ELR (cell line): ENCODE results near the gene CDK5RAP2.
"Not testable (repeated sequence)": the region's sequence is repeated elsewhere in the genome, so short reads cannot be mapped to it uniquely, and the experiment has no call there.

Experiments used
- DNase-seq: peaks from one replicate; pipeline ENCODE4 v3.0.0-alpha.2; 2015; ENCODE audit warnings: low read depth

CDK5RAP2 gene

DNA sequence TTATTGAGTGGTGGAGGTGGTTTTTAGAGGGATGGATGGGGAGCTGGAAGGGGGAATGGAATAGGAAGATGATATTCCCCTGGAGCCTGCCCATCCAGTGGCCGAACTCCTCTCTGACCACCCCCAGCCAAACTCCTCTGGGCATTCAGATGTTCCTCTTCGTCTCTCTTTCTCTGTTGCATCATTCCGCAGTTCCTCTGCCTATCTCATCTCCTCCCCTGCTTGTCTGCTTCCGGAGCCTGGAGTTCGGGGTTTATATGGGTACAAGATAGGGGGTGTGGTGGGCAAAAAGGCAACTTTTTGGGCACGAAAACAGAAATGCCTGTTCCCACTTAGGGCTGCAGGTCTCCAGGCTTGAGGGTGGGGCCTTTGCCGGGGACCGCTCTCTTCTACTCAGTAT, 12.2 kb upstream of the CDK5RAP2 start:
- no peak for DNase-seq

DNA sequence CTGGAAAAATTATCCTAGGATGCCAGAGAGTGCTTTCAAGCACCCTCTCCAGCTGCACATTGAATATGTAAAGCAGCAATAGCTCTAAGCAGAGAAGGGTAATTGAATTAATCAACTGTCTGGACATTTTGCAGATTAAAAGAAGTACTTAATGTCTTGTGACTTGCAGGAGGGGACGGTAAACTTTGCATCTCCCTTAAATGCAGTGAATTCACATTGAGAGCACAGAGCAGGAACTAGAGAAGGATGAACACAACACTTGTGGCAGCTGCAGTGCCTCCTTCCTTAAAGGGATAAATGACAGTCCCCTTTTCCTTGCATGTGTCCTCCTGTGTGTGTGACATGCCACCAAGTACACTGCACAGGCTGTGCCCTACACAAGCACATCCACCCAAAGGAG, 7.4 kb upstream of the CDK5RAP2 start:
- no peak for DNase-seq

DNA sequence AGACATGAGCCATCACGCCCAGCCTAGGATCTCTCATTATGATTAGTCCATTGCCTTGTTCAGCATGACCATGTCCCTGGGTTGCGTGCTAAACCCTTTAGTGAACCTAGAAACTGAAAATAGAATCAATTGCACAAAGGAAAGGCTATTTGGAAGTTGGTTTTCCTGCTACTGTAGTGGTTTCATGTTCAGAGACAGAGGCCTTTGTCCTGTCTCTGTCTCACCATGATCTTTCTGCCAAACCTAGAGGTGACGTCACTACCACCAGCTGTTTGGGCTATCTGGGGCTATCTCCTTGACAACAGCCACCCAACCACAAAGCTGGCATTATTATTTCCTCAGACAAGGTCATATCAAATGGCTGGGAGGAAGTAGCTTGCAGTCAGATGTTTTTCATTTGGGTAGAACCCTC, 4.0 kb upstream of the CDK5RAP2 start:
- peak; percentile 62 for DNase-seq

DNA sequence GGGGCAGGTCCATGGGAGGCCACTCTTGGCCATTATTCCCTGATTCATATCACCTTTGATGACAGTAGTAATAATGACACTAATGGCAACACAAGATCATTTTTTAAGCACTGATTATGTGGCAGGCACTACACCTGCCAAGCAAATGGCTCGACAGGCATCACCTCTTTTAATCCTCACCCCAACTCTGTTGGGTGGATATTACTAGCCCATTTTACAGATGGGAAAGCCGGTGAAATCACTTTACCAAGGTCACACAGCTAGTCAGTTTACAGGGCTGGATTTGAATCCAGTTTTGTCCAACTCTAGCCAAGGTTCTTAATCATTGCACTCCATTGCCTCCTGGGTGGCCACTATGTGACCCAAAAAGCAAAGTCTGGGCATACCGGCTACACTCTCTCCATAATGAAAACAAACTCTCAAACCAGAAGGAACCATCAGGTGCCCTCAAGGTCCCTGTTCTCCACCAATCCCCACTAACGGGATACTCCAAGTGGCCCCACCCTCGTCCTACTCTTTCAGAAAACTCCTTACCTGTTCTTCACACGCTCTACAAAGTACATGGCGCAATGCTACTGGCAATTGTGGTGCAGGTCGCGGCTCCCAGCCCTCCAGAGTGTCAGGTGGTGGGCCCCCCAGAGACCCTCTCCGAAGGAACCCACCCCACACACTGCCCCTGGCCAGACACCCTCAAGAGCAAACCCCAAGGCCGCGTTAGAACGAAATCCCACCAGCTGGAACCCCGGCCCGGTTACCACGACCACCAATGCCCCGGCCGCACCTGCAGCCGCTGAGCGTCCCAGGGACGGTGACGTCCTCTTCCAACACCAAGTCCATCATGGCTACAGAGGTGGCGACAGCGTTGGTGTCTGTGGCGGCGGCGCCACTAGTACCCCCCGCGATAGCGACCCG, 572 bp downstream of the CDK5RAP2 start:
- DNase-seq: peak; percentile 52

DNA sequence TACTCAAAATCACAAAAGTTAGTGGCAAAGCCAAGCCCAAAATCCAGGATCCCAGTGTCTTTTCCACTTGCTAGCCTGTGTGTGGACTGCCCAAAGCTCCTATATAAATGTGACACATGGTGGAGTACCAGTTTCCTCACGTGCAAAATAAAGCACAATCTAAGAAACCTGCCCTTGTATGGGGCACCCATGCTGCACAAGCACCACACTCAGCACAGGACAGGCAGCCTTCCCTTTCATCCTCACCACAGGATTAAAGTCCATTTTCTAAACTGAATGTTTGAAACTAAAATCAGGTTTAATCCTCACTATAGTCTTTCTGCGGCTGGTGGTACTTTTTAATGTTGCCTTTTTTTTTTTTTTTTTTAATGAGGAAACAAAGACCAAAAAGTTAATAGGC, 5.5 kb downstream of the CDK5RAP2 start:
- DNase-seq: no peak

DNA sequence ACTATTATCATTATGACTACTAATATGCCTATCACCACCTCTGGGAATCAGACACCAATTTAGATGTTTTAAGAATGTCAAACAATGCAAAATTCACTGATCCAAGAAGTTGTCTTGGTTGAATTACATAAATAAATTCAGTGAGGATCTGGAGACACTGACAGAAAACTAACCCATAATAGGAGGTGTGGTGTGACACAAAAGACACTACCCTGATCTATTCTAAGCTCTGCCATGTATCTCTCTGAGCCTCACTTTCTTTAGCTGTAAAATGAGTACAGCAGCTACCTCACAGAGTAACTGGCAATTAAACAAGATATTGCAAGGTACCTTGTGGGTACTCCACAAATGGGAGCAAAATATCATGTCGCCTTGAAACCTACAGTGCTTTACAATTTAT, 7.5 kb downstream of the CDK5RAP2 start:
- DNase-seq: no peak

DNA sequence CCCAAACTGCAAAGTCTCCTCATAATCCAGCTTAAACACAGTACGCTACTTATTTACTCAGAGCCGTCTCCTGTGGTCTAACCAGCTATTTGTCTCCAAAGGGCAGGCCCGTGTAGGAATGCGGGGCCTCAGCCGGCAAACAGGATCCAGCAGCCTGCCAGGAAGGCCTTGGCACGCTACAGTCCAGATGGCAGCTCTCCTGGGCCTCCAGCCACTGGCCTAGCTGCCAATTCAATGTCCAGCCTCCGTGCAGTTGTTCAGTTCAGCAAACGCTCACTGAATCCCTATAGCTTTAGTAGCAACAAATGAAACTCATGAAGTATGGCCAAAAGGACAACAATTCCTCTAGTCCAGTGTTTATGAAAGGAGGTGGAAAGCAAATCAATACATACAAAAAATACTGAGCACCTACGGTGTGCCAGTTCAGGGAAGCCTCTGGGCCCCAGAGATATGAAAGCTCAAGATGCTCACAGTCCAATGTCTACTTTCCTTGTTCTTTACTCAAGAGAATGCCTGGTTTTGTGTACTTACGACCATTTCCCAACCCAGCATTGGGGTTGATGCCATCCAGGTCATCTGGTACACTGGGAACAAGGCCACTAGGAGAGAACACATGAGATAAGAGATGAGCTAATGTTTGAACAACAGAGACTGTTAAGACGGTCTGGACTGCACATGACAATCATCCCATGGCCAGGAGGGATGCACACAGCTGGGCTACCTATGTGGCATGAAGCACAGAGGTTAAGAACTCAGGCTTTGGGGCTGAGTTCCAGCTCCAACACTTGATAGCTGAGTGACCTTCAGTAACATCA, 8.3 kb downstream of the CDK5RAP2 start:
- DNase-seq: no peak

DNA sequence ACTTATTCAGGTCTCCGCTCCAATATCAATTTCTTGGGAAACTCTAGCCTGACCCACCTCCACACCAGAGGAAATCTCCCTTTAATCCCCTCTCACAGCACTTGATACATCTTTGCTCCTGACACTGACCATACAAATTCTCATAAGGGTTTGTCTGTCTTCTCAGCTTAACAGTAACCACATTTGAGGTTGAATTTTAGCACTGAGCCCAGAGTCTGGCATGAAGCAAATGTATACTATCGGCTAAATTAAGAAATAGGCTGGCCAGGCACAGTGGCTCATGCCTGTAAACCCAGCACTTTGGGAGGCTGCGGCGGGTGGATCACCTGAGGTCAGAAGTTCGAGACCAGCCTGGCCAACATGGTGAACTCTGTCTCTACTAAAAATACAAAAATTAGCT, 9.7 kb downstream of the CDK5RAP2 start:
- DNase-seq: no peak

DNA sequence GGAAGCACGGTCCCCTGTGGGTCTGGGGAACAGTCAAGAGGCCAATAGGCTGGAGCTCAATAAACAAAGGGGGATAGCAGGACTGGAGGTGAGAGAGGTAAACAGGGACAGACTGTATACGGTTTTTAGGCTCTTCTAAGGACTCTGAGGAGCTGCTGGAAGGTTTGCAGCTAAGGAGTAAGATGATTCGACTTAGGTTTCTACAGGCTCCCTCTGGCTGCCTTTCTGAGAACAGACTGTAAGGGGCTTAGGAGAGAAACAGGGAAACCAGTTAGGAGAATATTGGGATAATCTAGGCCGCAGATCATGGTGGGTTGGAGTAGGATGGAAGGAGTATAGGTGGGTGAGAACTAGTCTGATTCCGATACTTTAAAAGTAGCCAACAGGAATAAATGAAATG, 10.4 kb downstream of the CDK5RAP2 start:
- DNase-seq: no peak

DNA sequence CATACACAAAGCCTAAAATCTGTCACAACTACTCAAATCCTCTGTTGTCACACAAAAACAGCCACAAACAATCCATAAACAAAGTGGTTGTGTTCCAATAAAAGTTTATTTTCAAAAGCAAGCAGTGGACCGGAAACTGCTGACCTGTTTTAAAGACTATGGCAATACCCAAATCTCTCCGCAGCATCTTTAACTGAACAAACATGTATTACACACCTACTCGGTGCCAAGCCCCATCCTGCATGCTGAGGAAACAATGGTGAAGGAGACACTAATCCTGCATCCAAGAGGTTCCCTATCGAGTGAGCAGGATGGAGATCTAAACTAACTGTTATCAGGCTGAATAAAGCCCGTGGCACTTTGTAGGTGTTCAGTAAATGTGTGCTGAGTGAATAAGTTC, 11.2 kb downstream of the CDK5RAP2 start:
- no peak for DNase-seq

DNA sequence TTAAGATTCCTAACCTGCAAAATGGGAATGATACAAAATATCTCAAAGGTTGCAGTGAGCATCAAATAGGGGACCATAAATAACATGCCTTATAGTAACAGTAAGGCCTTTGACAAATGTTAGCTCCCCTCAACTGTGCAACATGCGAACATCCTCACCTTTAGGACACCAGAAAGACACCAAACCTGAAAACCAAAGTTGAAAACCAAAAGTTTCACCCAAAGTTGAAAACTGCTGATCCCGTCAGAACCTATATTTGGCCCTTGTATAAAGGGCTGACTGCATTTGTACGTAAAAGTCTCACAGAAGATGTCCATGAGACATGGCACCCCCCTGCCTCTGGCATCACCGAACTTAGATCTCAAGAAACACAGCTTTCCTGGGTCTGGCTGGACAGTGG, 12.1 kb downstream of the CDK5RAP2 start:
- no peak for DNase-seq

DNA sequence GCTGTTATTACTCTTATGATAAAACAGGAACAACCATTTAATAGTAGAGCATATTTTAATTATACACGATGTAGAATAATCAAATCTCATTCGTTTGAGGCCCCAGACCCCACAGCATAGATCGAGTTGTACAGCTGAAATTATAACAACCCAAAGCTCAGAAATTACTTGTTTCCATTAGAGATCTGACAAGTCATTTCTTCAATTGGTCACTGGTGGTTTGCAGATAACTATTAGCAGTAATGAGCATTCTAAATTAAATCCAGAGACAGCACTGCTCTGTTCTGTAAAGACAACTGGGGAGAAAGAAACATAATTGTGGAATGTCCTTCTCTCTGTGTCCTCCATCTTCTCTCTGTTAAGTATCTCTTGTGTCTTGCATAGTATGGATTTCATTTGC, 12.9 kb downstream of the CDK5RAP2 start:
- DNase-seq: no peak

DNA sequence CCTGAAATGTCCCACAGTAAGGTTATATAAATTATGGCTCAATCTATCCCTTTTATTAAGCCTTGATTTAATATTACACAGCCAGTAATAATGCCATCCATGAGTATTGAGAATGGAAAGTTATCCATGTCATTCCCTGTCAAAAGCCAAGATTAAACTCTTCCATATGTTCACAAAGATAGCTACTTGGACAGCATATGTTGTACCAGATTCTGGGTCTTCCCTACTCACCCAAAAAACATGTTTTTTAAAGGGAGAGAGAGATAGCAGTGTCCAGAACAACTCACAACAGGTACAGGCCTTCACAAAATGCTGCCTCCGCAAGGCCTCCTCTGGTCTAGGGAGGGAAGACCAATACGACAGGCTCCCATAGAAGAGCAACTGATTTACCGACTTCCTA, 15.4 kb downstream of the CDK5RAP2 start:
- DNase-seq: no peak

DNA sequence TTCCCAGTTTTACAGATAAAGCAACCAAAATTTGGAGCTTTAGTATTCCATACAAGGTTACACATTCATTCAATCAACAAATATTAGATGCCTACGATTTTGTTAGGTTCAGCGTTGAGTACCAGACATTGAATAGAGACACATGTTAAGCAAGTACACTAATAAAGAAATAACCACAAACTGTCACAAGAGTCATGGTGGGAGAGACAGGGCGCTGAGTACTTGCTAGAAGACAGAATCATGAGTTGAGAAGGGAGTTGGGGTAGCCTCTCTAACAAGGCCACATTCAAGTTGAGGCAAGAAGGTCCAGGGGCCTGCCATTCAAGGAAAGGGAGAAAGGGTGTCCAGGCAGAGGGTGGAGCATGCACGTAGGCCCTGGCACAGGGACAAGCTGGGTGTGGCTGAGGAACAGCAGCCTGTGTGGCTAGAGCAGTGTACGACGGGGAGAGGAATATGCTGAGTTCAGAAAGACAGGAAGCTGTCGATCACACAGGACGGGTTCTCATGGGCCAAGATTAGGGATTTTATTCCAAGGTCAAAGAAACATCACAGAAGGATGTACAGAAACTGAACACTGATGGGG, 17.0 kb downstream of the CDK5RAP2 start:
- DNase-seq: no peak

DNA sequence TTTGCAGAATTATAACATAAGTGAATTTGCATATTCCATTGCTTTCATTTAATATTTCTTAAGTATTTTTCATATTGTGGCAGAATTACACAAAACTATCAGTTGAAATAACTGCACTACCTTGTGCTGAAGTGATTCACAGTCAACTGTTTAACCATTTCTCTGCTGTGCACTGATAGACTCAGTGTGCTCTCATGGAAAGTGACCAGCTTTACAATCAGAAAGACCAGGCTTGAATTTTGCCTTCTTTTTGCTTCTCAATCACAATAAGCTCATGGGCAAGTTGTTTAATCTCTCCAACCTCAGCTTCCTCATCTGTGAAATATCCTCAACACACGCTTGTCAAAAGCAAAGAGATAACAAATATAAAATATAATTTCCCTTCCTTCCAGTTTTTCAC, 18.3 kb downstream of the CDK5RAP2 start:
- DNase-seq: no peak

DNA sequence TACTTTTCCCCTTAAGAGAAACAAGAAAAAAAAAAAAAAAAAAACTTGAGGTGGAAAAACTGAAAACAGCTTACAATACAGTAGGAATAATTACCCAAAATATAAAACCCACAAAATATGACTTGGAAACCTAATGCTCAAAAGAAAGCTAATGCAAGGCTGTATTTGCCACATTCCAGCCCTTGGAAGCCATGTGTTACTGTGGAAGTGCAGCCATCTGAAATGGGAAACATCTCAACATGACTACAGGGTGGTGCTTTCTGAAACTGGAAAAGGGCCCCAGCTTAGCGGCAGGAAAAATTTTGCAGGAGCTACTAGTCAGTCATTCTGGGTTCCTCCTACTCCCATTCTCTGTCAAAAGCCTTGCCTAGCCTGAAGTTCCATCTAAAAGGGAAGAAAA, 20.4 kb downstream of the CDK5RAP2 start:
- DNase-seq: no peak

DNA sequence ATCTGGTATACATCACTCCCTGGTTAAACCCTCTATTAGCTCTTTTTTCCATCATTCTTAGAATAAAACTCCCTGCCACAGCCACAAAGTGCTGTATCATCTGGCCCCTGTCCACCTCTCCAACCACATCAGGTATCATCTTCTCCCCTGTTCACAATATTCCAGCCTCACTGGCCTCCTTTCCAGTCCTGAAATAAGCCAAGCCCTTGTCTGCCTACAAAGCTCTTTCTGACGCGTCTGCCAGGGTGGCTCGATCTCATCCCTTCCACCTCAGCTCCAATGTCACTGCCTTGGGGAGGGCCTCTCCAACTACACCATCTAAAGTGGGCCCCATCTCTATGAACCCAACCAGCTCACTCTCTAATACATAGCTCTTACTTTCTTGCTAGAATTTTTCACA, 21.5 kb downstream of the CDK5RAP2 start:
- DNase-seq: no peak

DNA sequence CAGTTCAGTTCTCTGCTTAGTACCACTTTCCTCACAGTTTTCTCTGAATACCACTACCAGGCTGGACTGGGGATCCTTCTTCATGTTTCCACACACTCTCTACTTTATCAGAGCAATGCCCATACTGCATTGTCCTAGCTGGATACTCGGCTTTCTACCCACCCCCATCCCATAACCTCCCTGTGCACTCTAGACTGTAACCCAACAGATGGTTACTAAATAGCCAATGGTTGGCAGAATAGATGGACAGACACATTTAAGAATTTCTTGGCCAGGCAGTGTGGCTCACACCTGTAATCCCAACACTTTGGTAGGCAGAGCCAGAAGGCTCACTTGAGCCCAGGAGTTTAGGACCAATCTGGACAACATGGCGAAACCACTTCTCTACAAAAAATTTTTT, 22.8 kb downstream of the CDK5RAP2 start:
- DNase-seq: no peak

DNA sequence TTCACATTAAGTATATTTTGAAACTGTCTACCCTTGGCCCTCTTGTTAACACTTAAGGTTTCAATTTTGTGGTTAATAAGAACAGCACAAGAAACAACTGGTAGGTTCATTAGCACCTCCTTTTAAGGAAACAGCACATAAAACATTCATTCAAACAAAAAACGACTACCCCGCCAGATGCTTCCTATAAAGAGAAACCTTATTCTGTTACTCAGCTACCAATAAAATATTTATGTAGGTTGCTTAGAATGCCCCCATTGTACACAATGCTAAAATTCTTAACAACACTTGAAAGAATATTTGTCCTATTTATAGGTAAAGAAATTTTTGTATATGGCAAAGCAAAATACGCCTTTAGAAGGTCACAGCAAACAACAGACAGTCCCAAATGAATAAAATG, 23.2 kb downstream of the CDK5RAP2 start:
- DNase-seq: no peak

DNA sequence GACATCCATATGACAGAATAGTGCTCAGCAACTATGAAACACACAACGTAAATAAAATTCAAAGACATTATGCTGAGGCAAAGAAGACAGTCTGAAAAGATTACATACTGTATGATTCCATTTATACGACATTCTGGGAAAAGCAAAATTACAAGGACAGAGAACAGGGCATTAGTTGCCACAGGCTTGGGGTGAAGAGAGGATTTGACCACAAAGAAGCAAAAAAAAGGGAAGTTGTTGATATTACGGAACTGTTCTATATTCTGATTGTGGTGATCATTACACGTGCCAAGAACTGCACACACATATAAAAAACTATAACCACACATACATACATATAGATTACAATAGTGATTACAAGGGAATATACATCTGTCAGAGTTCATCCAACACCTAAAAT, 24.1 kb downstream of the CDK5RAP2 start:
- DNase-seq: no peak

DNA sequence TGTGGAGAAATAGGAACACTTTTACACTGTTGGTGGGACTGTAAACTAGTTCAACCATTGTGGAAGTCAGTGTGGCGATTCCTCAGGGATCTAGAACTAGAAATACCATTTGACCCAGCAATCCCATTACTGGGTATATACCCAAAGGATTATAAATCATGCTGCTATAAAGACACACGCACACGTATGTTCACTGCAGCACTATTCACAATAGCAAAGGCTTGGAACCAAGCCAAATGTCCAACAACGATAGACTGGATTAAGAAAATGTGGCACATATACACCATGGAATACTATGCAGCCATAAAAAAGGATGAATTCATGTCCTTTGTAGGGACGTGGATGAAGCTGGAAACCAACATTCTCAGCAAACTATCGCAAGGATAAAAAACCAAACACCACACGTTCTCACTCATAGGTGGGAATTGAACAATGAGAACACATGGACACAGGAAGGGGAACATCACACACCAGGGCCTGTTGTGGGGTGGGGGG, 27.7 kb downstream of the CDK5RAP2 start:
- DNase-seq: not testable (repeated sequence)

DNA sequence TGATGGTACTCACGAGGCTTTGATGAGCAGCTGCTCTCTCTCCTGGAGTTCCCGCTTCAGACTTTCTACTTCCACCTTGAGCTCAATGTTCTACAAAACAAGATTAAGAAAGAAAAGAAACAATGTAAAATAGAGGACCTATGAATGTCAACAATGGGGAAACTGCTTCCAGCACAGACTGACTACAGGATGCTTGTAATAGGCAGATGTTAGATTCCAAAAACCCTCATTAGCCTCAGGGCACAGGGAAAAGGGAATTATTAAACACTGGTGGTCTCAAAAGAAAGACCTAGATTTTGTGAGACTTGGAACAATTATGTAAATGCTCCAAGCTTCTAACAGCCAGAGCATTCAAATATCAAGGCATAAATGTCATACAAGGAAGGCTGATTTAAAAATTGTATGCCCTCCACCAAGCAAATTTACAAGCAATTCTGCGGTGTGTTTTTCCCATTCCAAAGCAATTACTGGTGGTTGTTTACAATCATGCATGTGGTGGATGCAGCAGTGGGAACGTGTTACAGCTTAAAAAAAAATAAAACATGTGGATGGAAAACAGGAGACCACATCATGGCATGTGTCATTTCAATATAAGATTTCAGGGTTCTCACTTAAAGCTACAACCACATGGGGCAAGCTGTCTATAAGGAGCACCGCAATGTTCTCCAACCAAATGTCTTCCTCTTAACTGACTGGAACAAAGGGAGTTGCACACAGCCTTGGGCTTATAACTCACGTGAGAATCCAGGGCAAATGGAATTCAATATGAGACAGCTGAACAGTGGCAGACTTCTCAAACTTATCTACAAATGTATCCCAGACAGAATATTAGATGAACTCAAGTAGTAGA, 34.0 kb downstream of the CDK5RAP2 start:
- DNase-seq: peak; percentile 7
